ELF-1 (cell line): ENCODE measurements around the gene PDPR.
"Not testable (repeated sequence)": the region's sequence is repeated elsewhere in the genome, so short reads cannot be mapped to it uniquely, and the experiment has no call there.

Experiments used
- DNase-seq: peaks from one replicate; pipeline ENCODE4 v3.0.0-alpha.2; 2016; ENCODE audit warnings: low read depth, low spot score

PDPR gene

GRCh38 chr16:70127706-70128105 is 13.6 kb downstream of the PDPR start:
- DNase-seq: not testable (repeated sequence)

- DNase-seq: not testable (repeated sequence)
Measured at GRCh38 chr16:70128844-70129243, 14.7 kb downstream of the PDPR start.

- DNase-seq: not testable (repeated sequence)
Measured at GRCh38 chr16:70135796-70136195, 21.7 kb downstream of the PDPR start.

GRCh38 chr16:70136595-70136994 is 22.5 kb downstream of the PDPR start:
- DNase-seq: not testable (repeated sequence)

GRCh38 chr16:70142739-70143138 is 28.6 kb downstream of the PDPR start:
- not testable (repeated sequence) for DNase-seq

GRCh38 chr16:70143231-70143895 is 29.2 kb downstream of the PDPR start:
- not testable (repeated sequence) for DNase-seq

- DNase-seq: not testable (repeated sequence)
Measured at GRCh38 chr16:70147853-70148252, 33.7 kb downstream of the PDPR start.

- not testable (repeated sequence) for DNase-seq
Measured at GRCh38 chr16:70148453-70148852, 34.3 kb downstream of the PDPR start.

GRCh38 chr16:70149296-70149695 is 35.2 kb downstream of the PDPR start:
- DNase-seq: not testable (repeated sequence)

- DNase-seq: no peak
Measured at GRCh38 chr16:70151391-70151790, 37.3 kb downstream of the PDPR start.

GRCh38 chr16:70151941-70152509 is 37.9 kb downstream of the PDPR start:
- no peak for DNase-seq

GRCh38 chr16:70152578-70153302 is 38.6 kb downstream of the PDPR start:
- DNase-seq: no peak

GRCh38 chr16:70154736-70155135 is 40.6 kb downstream of the PDPR start:
- DNase-seq: not testable (repeated sequence)

- DNase-seq: no peak
Measured at GRCh38 chr16:70156207-70156978, 42.3 kb downstream of the PDPR start.

GRCh38 chr16:70157105-70157476 is 43.0 kb downstream of the PDPR start:
- DNase-seq: no peak

GRCh38 chr16:70157477-70158260 is 43.5 kb downstream of the PDPR start:
- no peak for DNase-seq

- DNase-seq: peak; percentile 71
Measured at GRCh38 chr16:70158261-70158939, 44.3 kb downstream of the PDPR start.

GRCh38 chr16:70159355-70160348 is 45.5 kb downstream of the PDPR start:
- DNase-seq: no peak

- DNase-seq: no peak
Measured at GRCh38 chr16:70160388-70160787, 46.3 kb downstream of the PDPR start.
